Chondrocyte (in vitro differentiated cells): ENCODE results near the gene AQP12B. TPM values are rescaled to one million over a fixed set of nuclear protein-coding genes. Genes with fewer than 3 reads are reported as not detected.

Source experiments
- DNase-seq: peaks from one replicate; pipeline ENCODE4 v3.0.0; 2021; ENCODE audit warnings: mixed read lengths, low spot score
- H3K27ac Mint-ChIP-seq: one replicate; pipeline ENCODE4 v1.8.0; 2021; ENCODE audit warnings: mild to moderate bottlenecking, moderate library complexity, mixed read lengths; ENCODE audit not compliant: unreplicated experiment
- H3K27me3 Mint-ChIP-seq: 2 replicates; pipeline ENCODE4 v1.8.0; 2021; ENCODE audit warnings: low read depth, mixed read lengths
- H3K36me3 Mint-ChIP-seq: 2 replicates; pipeline ENCODE4 v1.8.0; 2021; ENCODE audit warnings: low read depth, mixed read lengths
- H3K4me1 Mint-ChIP-seq: 2 replicates; pipeline ENCODE4 v1.8.0; 2021; ENCODE audit warnings: low read depth, mild to moderate bottlenecking, mixed read lengths
- H3K4me3 Mint-ChIP-seq: one replicate; pipeline ENCODE4 v1.8.0; 2021; ENCODE audit warnings: mild to moderate bottlenecking, moderate library complexity, mixed read lengths; ENCODE audit not compliant: unreplicated experiment
- H3K9me3 Mint-ChIP-seq: 2 replicates; pipeline ENCODE4 v1.8.0; 2021; ENCODE audit warnings: low read depth, mixed read lengths
- CTCF ChIP-seq: fragments of 200-600 bp; sonication (generic); IDR thresholded peaks from 2 replicates; pipeline ENCODE4 v1.5.0; 2021; ENCODE audit warnings: antibody characterized with exemption, mild to moderate bottlenecking, moderate library complexity
- total RNA-seq: library from RNA; stranded (reverse); gene quantifications from 3 replicates; pipeline ENCODE4 v1.2.1, GENCODE V29; 2021

The AQP12B gene
- total RNA-seq, 1 donor from 2014 or later, result not detected

DNA sequence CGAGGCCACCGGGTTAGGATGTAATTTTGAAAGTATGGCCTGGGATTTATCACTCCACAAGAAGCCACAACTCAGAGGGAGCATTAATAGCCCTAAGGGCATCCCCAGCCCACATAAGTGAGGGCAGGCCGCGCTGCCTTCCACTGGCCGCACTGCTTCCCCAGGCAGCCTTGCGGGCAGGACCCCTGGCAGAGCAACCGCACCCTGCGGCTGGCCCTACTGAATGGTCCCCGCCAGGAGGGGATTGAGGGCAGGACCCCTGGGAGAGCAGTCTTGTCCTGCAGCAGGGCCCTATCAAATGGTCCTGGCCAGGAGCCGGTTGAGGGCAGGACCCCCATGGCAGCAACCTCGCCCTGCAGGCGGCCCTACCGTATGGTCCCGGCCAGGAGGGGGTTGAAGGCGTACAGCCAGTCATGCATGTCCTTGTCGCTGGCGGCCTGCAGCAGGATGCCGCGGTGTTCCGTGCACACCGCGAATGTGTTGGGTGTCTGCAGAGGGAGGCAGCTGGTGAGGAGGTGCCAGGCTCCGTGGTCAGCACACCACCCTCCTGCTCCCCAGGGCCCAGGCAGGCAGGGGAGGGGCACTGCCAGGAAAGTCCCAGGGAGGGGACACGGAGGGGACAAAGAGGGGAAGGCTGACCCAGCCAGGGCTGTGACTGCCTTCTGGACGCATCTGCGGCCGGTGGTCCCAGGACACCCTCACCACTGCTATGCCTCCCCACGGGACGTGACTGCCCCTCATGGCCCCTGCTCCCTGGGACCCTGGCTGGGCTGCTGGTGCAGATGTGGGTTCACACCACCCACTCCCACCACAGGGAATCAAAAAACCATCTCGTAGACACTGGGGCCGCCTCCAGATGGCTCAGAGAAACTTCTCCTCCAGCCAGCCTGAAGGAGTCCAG, 35.2 kb upstream of the AQP12B start:
- no peak for TF ChIP-seq CTCF
- no peak for DNase-seq
- Mint-ChIP-seq H3K27me3 (peaks cover 1% of the 10 kb centered on the region), H3K27ac (no peak overlapping the region), H3K9me3 (no peaks in the 10 kb centered on the region), H3K36me3 (peaks cover 4% of the 10 kb centered on the region), H3K4me3 (no peak overlapping the region), H3K4me1 (no peaks in the 10 kb centered on the region)

DNA sequence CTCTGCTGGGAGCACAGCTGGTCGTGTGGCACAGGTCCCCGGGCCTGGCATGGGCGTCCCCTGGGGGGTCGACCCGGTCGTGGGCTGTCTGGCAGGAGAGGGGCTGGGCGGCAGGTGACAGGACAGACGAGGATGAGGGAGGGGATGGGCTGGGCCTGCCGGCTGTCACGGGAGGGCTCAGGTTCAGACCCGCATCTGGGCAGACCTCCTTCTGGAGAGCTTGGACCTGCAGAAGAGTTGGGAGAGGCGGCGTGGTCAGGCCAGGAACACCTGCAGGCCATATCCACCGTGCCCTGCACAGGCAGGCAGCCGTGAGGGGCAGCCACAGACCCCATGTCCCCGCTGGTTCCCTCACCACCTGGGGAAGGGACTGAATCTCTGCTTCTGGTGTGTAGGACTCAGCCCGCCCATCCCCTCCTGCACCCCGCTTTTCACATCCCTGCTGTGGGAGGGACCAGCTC, 34.5 kb upstream of the AQP12B start:
- no peaks in the 10 kb centered on the region for H3K4me1 Mint-ChIP-seq
- H3K36me3 Mint-ChIP-seq, result peaks cover 4% of the 10 kb centered on the region
- no peaks in the 10 kb centered on the region for H3K9me3 Mint-ChIP-seq
- no peak overlapping the region for H3K4me3 Mint-ChIP-seq
- no peak overlapping the region for H3K27ac Mint-ChIP-seq
- TF ChIP-seq CTCF, result no peak
- no peak for DNase-seq
- H3K27me3 Mint-ChIP-seq, result peaks cover 1% of the 10 kb centered on the region

DNA sequence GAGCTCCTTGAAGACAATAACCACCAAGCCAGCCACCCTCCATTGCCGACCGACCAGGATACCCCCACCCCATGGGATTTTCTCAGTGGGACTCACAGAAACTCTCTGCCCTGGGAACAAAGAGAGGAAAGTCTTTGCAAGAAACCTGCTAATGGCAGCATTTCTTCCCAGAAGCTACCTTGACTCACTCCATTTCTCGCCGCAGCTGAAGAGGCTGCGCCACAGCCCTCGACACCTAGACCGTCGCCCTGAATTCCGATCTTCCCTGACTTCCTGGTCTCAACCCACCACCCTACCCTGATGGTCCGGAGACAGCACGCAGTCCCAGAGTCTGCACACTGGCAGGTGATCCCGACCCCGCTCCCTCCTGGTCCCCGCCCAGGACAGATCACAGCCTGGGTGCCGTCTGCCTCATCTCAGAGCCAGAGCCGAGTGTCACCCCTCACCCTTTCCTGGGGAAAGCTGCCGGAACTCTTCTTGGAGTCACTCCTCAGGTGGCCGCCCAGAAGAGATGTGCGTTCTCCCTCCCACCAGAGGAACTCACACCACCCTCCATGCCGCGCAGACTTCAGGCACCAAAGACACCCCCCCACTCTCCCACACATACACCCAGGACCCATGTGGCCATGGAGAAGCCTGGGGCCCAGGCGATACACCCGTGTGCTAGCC, 33.6 kb upstream of the AQP12B start:
- H3K36me3 Mint-ChIP-seq, result peaks cover 4% of the 10 kb centered on the region
- peaks cover 1% of the 10 kb centered on the region for H3K27me3 Mint-ChIP-seq
- no peak overlapping the region for H3K27ac Mint-ChIP-seq
- H3K4me3 Mint-ChIP-seq, result no peak overlapping the region
- no peak for TF ChIP-seq CTCF
- no peaks in the 10 kb centered on the region for H3K9me3 Mint-ChIP-seq
- no peaks in the 10 kb centered on the region for H3K4me1 Mint-ChIP-seq
- DNase-seq, result no peak

DNA sequence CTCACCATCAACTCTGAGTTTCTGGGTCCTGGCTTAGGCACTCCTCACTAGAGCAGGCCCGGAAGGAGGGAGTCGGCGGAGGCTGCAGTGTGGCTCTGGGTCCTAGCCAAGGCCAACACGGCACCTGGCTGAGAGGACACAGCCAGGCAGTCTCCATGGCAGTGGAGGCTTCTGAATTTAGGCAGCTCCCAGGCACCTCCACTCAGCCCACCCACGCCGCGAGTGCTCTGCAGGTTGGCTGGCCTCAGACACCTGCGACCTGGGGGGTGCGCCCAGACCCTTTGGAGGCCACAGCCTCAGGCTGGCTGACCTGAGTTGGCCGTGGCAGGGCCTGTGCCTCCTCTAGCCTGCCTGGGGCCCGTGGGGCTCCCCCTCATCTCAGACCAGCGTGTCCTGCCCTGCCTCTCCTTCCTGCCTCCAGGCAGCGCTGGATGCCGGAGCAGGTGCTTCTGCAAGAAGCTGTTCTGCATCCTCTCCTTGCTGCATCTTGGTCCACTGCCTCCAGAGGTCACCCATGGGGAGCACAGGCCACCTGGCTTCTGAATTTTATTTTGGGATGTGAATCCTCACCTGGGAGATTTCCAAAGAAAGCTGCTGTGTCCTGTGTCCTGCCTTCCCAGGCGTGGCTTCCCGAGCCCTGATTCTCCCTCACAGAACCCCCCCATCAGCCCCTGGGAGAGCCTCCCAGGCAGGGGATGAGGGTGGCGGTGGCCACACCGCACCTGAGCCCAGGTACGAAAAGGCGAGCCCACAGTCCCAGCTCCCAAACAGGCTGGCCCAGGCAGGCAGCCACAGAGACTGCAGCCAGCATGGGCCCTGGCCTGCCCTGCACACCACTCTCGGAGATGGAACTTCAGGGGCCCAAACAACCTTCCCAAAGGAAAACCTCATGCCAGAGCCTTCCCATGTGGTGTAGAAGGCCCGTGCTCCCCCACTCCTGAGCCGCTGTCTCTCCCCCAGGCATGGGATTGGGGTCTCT, 32.4 kb upstream of the AQP12B start:
- Mint-ChIP-seq H3K4me3 (no peak overlapping the region), H3K9me3 (no peaks in the 10 kb centered on the region), H3K27ac (no peak overlapping the region), H3K36me3 (peaks cover 3% of the 10 kb centered on the region), H3K27me3 (peaks cover 5% of the 10 kb centered on the region), H3K4me1 (no peaks in the 10 kb centered on the region)
- TF ChIP-seq CTCF, result no peak
- DNase-seq, result no peak
